ENCODE results near the gene CHADL.

DNA sequence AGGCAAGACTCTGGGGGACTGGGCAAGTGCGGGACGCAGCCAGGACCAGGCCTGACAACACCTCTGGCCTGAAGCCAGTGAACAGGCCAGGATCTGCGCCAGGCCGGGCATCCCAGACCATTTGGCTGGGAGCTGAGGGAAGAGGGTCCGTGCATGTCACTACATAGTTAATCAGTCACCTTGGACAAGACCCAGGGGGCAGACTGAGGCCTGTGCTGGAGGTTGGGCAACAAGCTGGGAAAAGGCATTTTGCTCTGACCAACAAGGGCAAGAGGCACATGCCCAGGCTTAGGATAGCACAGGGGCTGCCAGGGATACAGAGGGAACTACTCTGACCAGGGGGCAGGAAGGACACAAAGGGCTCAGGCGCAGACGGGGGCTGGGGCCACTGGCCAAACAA lies 7.0 kb upstream of the CHADL start:
- TF ChIP-seq, protein P1, sequence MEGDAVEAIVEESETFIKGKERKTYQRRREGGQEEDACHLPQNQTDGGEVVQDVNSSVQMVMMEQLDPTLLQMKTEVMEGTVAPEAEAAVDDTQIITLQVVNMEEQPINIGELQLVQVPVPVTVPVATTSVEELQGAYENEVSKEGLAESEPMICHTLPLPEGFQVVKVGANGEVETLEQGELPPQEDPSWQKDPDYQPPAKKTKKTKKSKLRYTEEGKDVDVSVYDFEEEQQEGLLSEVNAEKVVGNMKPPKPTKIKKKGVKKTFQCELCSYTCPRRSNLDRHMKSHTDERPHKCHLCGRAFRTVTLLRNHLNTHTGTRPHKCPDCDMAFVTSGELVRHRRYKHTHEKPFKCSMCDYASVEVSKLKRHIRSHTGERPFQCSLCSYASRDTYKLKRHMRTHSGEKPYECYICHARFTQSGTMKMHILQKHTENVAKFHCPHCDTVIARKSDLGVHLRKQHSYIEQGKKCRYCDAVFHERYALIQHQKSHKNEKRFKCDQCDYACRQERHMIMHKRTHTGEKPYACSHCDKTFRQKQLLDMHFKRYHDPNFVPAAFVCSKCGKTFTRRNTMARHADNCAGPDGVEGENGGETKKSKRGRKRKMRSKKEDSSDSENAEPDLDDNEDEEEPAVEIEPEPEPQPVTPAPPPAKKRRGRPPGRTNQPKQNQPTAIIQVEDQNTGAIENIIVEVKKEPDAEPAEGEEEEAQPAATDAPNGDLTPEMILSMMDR (IDR thresholded peaks at IDR 0.05), result no peak
- no peak for TF ChIP-seq POLR2AphosphoS5 (IDR thresholded peaks at IDR 0.05; ENCODE audit: insufficient read depth in 1 of 2, low read depth in 1 of 2)
